ENCODE measurements around the gene MAP3K20. TPM values are rescaled to one million over a fixed set of nuclear protein-coding genes. Genes with fewer than 3 reads are reported as not detected.

The MAP3K20 gene
- total RNA-seq, 2 donors from 2014 or later = 45.9 to 79.6 TPM

DNA sequence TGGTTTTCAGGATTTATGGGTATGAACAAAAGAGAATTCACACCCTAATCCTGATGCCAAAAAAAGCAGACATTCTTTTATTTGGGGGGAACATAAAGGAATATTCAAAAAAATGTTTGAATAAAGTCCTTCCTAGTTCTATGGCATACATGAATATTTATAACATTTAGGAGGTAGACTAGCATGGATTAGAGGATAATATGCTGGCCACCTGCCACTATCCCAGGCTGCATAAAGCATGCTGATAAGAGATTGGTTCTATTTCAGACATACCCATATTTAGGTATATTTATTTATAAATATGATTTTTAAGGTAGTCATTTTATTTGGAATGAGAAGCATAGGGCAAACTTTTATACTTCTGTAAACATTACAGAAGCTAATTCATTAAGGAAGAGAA is 34.9 kb upstream of the MAP3K20 start:
- no peak for ATAC-seq (ENCODE audit: insufficient number of reproducible peaks, low FRiP score, low read depth)
- TF ChIP-seq, protein P1, sequence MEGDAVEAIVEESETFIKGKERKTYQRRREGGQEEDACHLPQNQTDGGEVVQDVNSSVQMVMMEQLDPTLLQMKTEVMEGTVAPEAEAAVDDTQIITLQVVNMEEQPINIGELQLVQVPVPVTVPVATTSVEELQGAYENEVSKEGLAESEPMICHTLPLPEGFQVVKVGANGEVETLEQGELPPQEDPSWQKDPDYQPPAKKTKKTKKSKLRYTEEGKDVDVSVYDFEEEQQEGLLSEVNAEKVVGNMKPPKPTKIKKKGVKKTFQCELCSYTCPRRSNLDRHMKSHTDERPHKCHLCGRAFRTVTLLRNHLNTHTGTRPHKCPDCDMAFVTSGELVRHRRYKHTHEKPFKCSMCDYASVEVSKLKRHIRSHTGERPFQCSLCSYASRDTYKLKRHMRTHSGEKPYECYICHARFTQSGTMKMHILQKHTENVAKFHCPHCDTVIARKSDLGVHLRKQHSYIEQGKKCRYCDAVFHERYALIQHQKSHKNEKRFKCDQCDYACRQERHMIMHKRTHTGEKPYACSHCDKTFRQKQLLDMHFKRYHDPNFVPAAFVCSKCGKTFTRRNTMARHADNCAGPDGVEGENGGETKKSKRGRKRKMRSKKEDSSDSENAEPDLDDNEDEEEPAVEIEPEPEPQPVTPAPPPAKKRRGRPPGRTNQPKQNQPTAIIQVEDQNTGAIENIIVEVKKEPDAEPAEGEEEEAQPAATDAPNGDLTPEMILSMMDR (IDR thresholded peaks at IDR 0.05) = no peak
- Histone ChIP-seq H3K4me3 (no peak overlapping the region), H3K27ac (no peak overlapping the region), H3K27me3 (replicated peaks; ENCODE audit: insufficient read depth) (no peaks in the 10 kb centered on the region), H3K9me3 (no peaks in the 10 kb centered on the region), H3K36me3 (no peaks in the 10 kb centered on the region), H3K4me1 (ENCODE audit: control insufficient read depth in 1 of 2, low read depth in 2 of 2) (peaks cover 3 to 5% of the 10 kb centered on the region in 2 donors)
- no peak for DNase-seq (ENCODE audit: low spot score)

DNA sequence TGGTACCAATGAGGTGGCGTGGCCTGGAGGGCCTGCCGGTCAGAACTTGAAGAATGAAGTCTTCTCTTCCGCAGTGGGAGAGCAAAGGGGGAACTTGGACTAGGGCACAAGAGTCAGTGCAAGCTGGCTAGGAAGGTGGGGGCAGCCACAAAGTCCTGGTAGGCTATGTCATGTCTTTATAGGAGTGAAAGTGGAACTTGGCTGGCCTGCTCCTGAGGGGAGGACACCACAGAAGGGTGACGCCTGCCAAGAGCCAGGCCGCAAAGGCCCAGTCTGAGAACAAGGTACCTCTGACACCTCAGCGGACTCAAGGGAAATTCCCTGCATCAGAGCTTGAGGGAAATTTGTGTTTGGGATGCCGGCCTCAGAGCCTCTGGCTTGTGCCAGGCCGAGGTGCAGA is 32.2 kb upstream of the MAP3K20 start:
- H3K27me3 ChIP-seq (replicated peaks; ENCODE audit: insufficient read depth) = no peaks in the 10 kb centered on the region
- H3K4me3 ChIP-seq = no peak overlapping the region
- DNase-seq (ENCODE audit: low spot score) (no peak), ATAC-seq (ENCODE audit: insufficient number of reproducible peaks, low FRiP score, low read depth) (no peak)
- no peaks in the 10 kb centered on the region for H3K9me3 ChIP-seq
- TF ChIP-seq, protein P1 (IDR thresholded peaks at IDR 0.05) = no peak
- H3K27ac ChIP-seq = no peak overlapping the region
- peaks cover 1 to 4% of the 10 kb centered on the region in 2 donors for H3K4me1 ChIP-seq (ENCODE audit: control insufficient read depth in 1 of 2, low read depth in 2 of 2)
- no peaks in the 10 kb centered on the region for H3K36me3 ChIP-seq

DNA sequence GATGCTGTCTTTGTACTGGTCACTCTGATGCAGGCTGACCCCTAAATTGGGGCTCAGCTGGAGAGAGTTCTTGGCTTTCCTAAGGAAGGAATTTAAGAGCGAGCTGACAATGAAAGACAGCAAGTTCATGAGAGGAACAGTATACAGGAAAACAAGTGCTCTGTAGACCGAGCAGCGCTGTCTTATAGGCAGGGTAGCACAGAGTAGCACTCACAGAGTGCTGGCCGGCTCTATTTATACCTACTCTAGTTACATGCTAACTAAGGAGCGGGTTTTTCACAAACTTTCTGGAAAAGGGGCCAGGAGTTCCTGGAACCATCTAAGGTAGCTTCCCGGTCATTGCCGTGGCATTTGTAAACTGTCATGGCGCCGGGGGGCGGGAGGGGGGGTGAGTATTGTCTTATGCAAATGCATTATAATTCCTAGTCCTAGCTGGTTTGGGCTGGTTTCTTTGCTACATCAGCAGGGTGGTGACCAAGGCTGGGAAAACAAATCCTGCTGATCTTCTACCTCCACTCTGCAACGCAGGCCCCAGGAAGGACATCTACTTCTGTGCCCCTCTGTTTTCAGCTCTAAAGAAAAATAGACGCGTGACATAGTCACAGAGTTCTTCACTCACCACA is 31.6 kb upstream of the MAP3K20 start:
- Histone ChIP-seq H3K27ac (no peak overlapping the region), H3K36me3 (no peaks in the 10 kb centered on the region), H3K9me3 (no peaks in the 10 kb centered on the region), H3K27me3 (replicated peaks; ENCODE audit: insufficient read depth) (no peaks in the 10 kb centered on the region), H3K4me1 (ENCODE audit: control insufficient read depth in 1 of 2, low read depth in 2 of 2) (peaks cover 3 to 9% of the 10 kb centered on the region in 2 donors), H3K4me3 (no peak overlapping the region)
- TF ChIP-seq, protein P1 (IDR thresholded peaks at IDR 0.05) = no peak
- no peak for DNase-seq (ENCODE audit: low spot score)
- no peak for ATAC-seq (ENCODE audit: insufficient number of reproducible peaks, low FRiP score, low read depth)

DNA sequence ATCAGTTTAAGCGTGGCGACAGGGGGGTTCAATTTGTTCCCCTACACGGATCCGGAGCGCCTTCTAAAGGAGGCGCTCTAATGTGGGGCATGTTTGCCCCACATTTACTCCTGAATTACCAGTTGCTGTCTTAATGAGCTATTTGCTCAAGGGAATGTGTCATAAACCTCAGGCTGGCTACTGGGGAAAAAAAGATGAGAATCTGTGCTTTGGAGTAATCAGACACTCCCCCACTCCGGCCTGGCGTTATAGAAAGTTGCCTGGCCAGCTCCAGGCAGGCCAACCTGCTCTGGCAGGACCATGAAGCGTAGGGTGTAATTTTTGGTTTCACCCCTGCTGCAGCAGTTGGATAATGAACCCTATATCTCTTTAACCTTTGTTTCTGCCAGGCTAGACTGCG is 31.0 kb upstream of the MAP3K20 start:
- Histone ChIP-seq H3K4me3 (no peak overlapping the region), H3K36me3 (no peaks in the 10 kb centered on the region), H3K4me1 (ENCODE audit: control insufficient read depth in 1 of 2, low read depth in 2 of 2) (peaks cover 9 to 16% of the 10 kb centered on the region in 2 donors), H3K9me3 (no peaks in the 10 kb centered on the region), H3K27me3 (replicated peaks; ENCODE audit: insufficient read depth) (no peaks in the 10 kb centered on the region), H3K27ac (no peak overlapping the region)
- DNase-seq (ENCODE audit: low spot score) (no peak), ATAC-seq (ENCODE audit: insufficient number of reproducible peaks, low FRiP score, low read depth) (no peak)
- TF ChIP-seq, protein P1 (IDR thresholded peaks at IDR 0.05) = no peak

DNA sequence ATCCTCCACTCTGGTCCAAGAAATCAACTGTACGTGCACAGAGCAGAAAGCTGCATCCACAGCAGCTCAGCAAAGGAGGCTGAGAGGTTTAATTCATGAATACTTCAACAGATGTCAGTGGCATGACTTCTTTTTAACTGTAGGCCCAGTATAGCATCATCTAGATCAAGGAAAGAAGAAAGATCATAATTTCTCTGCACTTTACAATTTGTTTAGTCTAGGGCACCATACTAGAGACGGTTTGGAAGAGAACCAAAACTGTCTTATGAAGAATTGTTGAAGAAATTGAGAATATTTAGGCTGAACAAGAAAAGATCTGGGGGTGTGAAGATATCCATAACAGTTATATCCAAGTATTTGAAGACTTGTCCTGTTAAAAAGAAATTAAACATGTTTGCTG is 30.5 kb upstream of the MAP3K20 start:
- DNase-seq (ENCODE audit: low spot score) = no peak
- Histone ChIP-seq H3K27ac (no peak overlapping the region), H3K4me3 (no peak overlapping the region), H3K27me3 (replicated peaks; ENCODE audit: insufficient read depth) (no peaks in the 10 kb centered on the region), H3K36me3 (no peaks in the 10 kb centered on the region), H3K4me1 (ENCODE audit: control insufficient read depth in 1 of 2, low read depth in 2 of 2) (peaks cover 10 to 21% of the 10 kb centered on the region in 2 donors), H3K9me3 (no peaks in the 10 kb centered on the region)
- no peak for ATAC-seq (ENCODE audit: insufficient number of reproducible peaks, low FRiP score, low read depth)
- TF ChIP-seq, protein P1 (IDR thresholded peaks at IDR 0.05) = no peak

All from thoracic aorta (tissue), 2 donors.